HG03439 (cell line): ENCODE measurements around the gene SARDH.
"Not testable (repeated sequence)": the region's sequence is repeated elsewhere in the genome, so short reads cannot be mapped to it uniquely, and the experiment has no call there.

Source experiments
- ATAC-seq: cut with Tn5 transposase; IDR thresholded peaks from one replicate; pipeline ENCODE4 v1.9.1; 2021; ENCODE audit warnings: mild to moderate bottlenecking, moderate library complexity; ENCODE audit not compliant: unreplicated experiment

Gene SARDH

GRCh38 chr9:133686642-133687575, 51.2 kb downstream of the SARDH start:
- no peak for ATAC-seq

GRCh38 chr9:133685653-133686609, 52.2 kb downstream of the SARDH start:
- ATAC-seq: no peak

GRCh38 chr9:133684936-133685361, 53.2 kb downstream of the SARDH start:
- ATAC-seq: no peak

- no peak for ATAC-seq
Observed at GRCh38 chr9:133684121-133684935, 53.8 kb downstream of the SARDH start.

GRCh38 chr9:133683586-133684120, 54.5 kb downstream of the SARDH start:
- no peak for ATAC-seq

GRCh38 chr9:133682818-133683585, 55.1 kb downstream of the SARDH start:
- ATAC-seq: no peak

- ATAC-seq: no peak
Observed at GRCh38 chr9:133681658-133682306, 56.4 kb downstream of the SARDH start.

GRCh38 chr9:133680976-133681657, 57.0 kb downstream of the SARDH start:
- ATAC-seq: no peak

- no peak for ATAC-seq
Observed at GRCh38 chr9:133680250-133680975, 57.7 kb downstream of the SARDH start.

- no peak for ATAC-seq
Observed at GRCh38 chr9:133679466-133680061, 58.6 kb downstream of the SARDH start.

- ATAC-seq: no peak
Observed at GRCh38 chr9:133679056-133679455, 59.1 kb downstream of the SARDH start.

- no peak for ATAC-seq
Observed at GRCh38 chr9:133677126-133678010, 60.8 kb downstream of the SARDH start.

GRCh38 chr9:133676450-133676849, 61.7 kb downstream of the SARDH start:
- no peak for ATAC-seq

- not testable (repeated sequence) for ATAC-seq
Observed at GRCh38 chr9:133675796-133676195, 62.4 kb downstream of the SARDH start.

- ATAC-seq: no peak
Observed at GRCh38 chr9:133674091-133674490, 64.1 kb downstream of the SARDH start.

GRCh38 chr9:133673258-133673655, 64.9 kb downstream of the SARDH start:
- no peak for ATAC-seq
